GM18505 (cell line): ENCODE results near the gene FSTL4.

ENCODE experiments used
- ATAC-seq: cut with Tn5 transposase; IDR thresholded peaks from one replicate; pipeline ENCODE4 v1.9.1; 2021; ENCODE audit not compliant: unreplicated experiment
- POLR2A ChIP-seq: IDR thresholded peaks from 4 replicates; pipeline ENCODE4 v1.6.1; 2011; ENCODE audit warnings: borderline replicate concordance; ENCODE audit not compliant: insufficient read depth, insufficient read length; ENCODE audit errors: extremely low read depth

FSTL4 gene

DNA sequence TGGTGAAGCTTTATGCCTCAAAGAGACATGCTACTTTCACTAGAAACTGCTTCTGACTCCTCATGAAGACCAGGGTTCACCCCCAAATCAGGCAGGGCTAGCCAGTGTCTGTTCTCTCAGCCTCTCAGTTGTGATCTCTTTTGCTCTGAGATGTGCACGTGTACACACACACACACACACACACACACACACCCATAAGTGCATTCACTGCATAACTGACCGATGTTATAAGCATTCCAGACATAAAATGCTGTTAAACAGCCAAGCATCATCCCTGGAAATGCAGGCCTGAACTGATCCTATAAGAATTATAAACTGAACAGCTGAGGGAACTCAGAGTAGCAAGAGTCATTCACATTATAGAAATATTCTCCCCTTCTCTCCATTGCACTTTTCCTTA, 85.0 kb downstream of the FSTL4 start:
- no peak for TF ChIP-seq POLR2A
- no peak for ATAC-seq

DNA sequence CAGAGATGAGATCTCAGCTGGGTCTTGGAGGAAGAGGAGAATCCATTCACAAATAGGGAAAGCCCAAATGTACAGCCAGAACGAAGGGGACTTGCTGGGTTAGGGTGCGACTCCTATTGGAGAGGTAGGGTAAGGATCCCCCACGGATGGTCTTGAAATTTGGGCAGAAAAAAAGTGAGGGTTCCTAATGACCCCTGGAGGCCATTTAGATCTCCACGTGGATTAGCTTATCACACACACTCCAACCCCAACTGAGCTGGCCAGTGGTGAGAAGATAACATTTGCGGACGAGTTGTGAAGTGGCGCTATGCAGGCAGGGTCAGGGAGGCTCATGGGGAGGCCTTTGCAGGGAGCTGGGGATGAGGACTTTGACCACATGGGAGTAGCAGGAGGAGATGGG, 86.0 kb downstream of the FSTL4 start:
- TF ChIP-seq POLR2A = no peak

GRCh38 chr5:133525126-133525525, 87.2 kb downstream of the FSTL4 start:
- ATAC-seq = no peak
- no peak for TF ChIP-seq POLR2A

More for the DNA sequence above, 86.0 kb downstream of the FSTL4 start:
- no peak for ATAC-seq

- ATAC-seq = no peak
Measured at GRCh38 chr5:133524666-133525065, 87.7 kb downstream of the FSTL4 start.

GRCh38 chr5:133523961-133524586, 88.3 kb downstream of the FSTL4 start:
- TF ChIP-seq POLR2A = no peak
- ATAC-seq = no peak

More at GRCh38 chr5:133524666-133525065, 87.7 kb downstream of the FSTL4 start:
- no peak for TF ChIP-seq POLR2A

GRCh38 chr5:133523013-133523658, 89.2 kb downstream of the FSTL4 start:
- no peak for TF ChIP-seq POLR2A
- no peak for ATAC-seq

DNA sequence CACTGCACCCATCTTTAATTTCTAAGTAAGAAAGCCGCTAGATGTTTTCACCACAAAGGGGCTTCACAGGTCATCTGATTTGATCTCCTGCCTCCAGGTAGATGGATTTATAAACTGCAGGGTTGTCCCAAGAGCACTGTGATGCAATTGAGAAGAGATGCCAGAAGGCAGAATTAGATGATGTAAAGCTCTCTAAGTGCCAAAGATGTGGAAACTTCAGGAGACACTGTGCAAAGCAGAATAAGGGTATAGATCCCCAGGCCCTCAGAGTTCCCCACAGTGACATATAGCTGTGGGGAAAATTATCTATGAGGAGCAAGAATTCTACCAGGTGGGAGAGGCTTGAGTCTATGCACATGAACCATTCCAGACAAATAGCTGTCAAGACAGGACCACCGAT, 90.5 kb downstream of the FSTL4 start:
- no peak for ATAC-seq
- TF ChIP-seq POLR2A = no peak

DNA sequence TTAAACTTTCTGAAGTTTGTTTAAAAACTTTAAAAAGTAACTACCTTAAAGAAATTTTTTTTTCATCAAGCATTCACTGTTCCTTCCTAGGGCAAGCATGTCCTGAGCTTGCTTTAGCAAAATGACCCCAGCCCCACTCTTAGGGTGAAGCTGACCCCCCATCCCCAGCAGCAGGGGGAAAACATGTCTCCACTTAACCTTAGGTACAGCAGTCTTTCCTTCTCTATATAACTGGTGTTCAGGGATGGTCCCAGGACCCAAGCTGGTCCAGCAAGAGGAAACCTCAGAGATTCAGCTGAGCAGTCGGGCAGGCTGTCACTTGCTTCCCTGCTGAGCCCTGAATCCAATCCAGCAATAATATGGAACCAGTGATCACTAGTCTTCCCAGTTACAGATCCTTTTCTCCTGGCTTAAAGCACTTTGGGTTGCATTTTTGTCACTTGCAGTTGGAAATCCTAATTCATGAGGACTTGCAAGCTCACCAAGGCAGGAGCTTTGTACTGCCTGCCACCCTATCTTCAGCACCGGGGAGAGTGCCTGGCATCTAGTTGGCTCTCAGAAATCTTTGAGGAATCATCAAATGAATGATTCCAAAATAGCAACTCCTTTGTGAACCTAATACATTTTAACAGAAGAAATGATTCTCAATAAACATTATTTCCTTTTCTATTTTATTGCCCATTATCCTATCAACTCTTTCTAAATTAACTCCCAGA, 91.2 kb downstream of the FSTL4 start:
- ATAC-seq = no peak
- TF ChIP-seq POLR2A = no peak

GRCh38 chr5:133520062-133520461, 92.3 kb downstream of the FSTL4 start:
- no peak for TF ChIP-seq POLR2A
- no peak for ATAC-seq

GRCh38 chr5:133519191-133519590, 93.2 kb downstream of the FSTL4 start:
- ATAC-seq = no peak
- TF ChIP-seq POLR2A = no peak

DNA sequence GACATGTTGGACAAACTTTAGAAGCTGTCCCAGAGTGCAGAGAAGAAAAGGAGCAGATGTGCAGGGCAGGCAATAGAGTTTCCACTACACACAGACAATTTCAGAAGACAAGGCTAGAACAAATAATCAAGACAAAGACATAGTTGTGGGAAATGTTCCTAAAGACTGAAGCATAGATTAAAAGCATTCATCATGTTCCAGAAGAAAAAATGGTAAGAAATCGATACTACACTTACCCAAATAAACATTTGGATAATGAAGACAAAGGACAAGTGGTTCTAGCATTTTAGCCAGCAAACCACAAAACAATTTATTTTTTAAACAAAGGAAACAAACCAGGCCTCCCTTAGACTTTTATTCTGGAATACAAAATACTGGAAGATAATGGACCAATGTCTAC, 97.9 kb downstream of the FSTL4 start:
- TF ChIP-seq POLR2A = no peak
- ATAC-seq = no peak

GRCh38 chr5:133512896-133513295, 99.4 kb downstream of the FSTL4 start:
- TF ChIP-seq POLR2A = no peak
- ATAC-seq = no peak

DNA sequence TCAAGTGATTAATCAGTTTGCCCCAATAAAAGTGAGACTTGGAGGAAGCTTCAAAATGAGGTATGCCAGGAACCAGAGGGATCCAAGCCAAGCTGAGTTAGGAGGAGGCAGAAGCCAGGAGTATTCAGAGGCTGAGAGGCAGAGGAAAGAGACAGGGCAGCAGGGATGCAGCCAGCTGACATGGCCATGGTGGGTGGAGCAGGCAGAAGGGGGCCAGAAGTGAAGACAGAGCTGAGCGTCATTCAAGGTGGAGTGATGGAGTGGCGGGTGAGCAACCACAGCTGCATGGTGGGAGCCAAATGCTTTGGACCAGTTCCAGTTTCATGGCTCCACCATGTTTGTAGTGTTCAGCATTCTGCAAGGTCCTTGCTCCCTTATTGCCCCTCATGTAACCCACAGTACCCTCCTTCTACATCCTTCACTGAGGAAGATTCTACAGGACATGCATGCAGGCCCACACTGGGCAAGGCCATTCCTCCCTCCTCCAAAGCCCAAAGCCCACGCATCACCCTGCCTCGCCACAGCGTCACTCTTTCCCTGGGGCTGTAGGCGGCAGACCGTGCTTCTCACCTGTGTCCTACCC, 100.6 kb downstream of the FSTL4 start:
- ATAC-seq = no peak
- no peak for TF ChIP-seq POLR2A

DNA sequence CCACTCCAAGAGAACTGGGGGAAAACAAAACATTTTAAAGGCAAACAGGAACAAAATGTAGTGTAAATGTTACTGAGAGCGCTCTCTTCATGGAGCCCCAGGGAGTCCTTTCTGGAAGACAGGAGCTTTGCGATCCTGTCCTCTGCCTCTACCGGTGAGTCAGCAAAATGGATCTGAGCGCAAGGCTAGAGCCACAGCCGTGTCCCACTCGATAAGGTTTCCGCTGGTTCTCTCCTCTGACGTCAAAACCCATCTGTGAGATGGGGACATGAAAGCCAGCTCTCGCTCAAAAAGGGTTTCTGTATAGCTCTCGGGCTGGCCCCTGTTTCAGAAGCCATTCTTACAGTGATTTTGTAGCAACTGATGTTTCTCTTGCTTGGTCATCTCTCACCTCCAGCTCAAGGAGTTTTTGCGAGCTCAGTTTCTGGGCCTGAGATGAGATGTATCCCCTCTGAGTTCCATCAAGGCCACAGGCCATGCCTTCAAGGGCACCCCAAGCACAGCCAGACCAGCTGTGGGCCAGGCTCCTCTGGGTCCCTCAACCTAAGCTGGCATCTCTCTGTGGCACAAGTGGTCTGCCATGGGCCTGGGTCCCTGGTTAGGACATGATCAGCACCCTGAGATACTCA, 101.6 kb downstream of the FSTL4 start:
- no peak for ATAC-seq
- TF ChIP-seq POLR2A = no peak

GRCh38 chr5:133509742-133510079, 102.6 kb downstream of the FSTL4 start:
- no peak for ATAC-seq

More at GRCh38 chr5:133509742-133510079, 102.6 kb downstream of the FSTL4 start:
- no peak for TF ChIP-seq POLR2A
